Activated naive CD4-positive, alpha-beta T cell treated with anti-CD3 and anti-CD28 coated beads for 36 hours (primary cell): ENCODE results near the gene NDUFS5. TPM values are rescaled to one million over a fixed set of nuclear protein-coding genes. Genes with fewer than 3 reads are reported as not detected.
A peak's percentile ranks its signal among the peaks of the same experiment; 100 is the strongest.

Source experiments
- CTCF ChIA-PET: fragments of 350-600 bp; sonication (Branson Sonifier 250); formaldehyde crosslinking; loops from one replicate; lab custom pipeline; 2021; ENCODE audit warnings: antibody characterized with exemption; lab: Charles Lee
- DNase-seq: peaks from one replicate; pipeline ENCODE4 v3.0.0-alpha.2; 2020
- H3K27ac Mint-ChIP-seq: one replicate; pipeline ENCODE4 v1.8.0; 2021; ENCODE audit warnings: mild to moderate bottlenecking, mixed read lengths
- H3K27me3 Mint-ChIP-seq: one replicate; pipeline ENCODE4 v1.8.0; 2021; ENCODE audit warnings: low read depth, mixed read lengths
- H3K36me3 Mint-ChIP-seq: one replicate; pipeline ENCODE4 v1.8.0; 2021; ENCODE audit warnings: low read depth, mixed read lengths
- H3K4me1 Mint-ChIP-seq: one replicate; pipeline ENCODE4 v1.8.0; 2021; ENCODE audit warnings: low read depth, mixed read lengths
- H3K4me3 Mint-ChIP-seq: one replicate; pipeline ENCODE4 v1.8.0; 2021; ENCODE audit warnings: mild to moderate bottlenecking, moderate library complexity, mixed read lengths
- H3K9me3 Mint-ChIP-seq: one replicate; pipeline ENCODE4 v1.8.0; 2021; ENCODE audit warnings: mixed read lengths
- intact Hi-C: fragments of 100-400 bp; cut with micrococcal nuclease; formaldehyde crosslinking; loops from one replicate; pipeline ENCODE4 v1.15.1; 2023
- total RNA-seq, 2 experiments: library from RNA; stranded (reverse); gene quantifications; one replicate each; pipeline ENCODE4 v1.2.3, GENCODE V29; 2021

The NDUFS5 gene
- total RNA-seq, 2 experiments from 2014 or later, result 226 TPM

- H3K27ac Mint-ChIP-seq, result no peak overlapping the region
- intact Hi-C loops, result loop anchor here (10.0 kb wide), 1 partner anchor 73 kb away; no protein-coding TSS in a partner anchor
- CTCF ChIA-PET, result no interaction called here
- peaks cover 12% of the 10 kb centered on the region for H3K4me1 Mint-ChIP-seq
- no peaks in the 10 kb centered on the region for H3K36me3 Mint-ChIP-seq
- H3K9me3 Mint-ChIP-seq, result no peaks in the 10 kb centered on the region
- no peaks in the 10 kb centered on the region for H3K27me3 Mint-ChIP-seq
- H3K4me3 Mint-ChIP-seq, result no peak overlapping the region
- no peak for DNase-seq
These were observed 4.7 kb upstream of the NDUFS5 start for GRCh38 chr1:39021426-39021825.

GRCh38 chr1:39023140-39023539 is 3.0 kb upstream of the NDUFS5 start:
- Mint-ChIP-seq H3K4me3 (no peak overlapping the region), H3K36me3 (peaks cover 2% of the 10 kb centered on the region), H3K27me3 (no peaks in the 10 kb centered on the region), H3K4me1 (peaks cover 19% of the 10 kb centered on the region), H3K27ac (no peak overlapping the region), H3K9me3 (no peaks in the 10 kb centered on the region)
- CTCF ChIA-PET, result no interaction called here
- no peak for DNase-seq
- intact Hi-C loops, result loop anchor here (10.0 kb wide), 1 partner anchor 72 kb away; no protein-coding TSS in a partner anchor

- no peak for DNase-seq
- H3K27me3 Mint-ChIP-seq, result no peaks in the 10 kb centered on the region
- intact Hi-C loops, result loop anchor here (1.0 to 10.0 kb wide), 6 partner anchors 7 to 168 kb away; partner anchors contain the start of genes AKIRIN1, MYCBP and RRAGC
- peaks cover 39% of the 10 kb centered on the region for H3K4me1 Mint-ChIP-seq
- peaks cover 22% of the 10 kb centered on the region for H3K36me3 Mint-ChIP-seq
- H3K4me3 Mint-ChIP-seq, result peak overlapping the region; percentile 98
- no peaks in the 10 kb centered on the region for H3K9me3 Mint-ChIP-seq
- H3K27ac Mint-ChIP-seq, result peak overlapping the region; percentile 98
- CTCF ChIA-PET, result interaction anchor here (1.0 to 1.4 kb wide), 5 partner anchors 51 to 193 kb away, joined by 4 to 10 read pairs (median 4); no protein-coding TSS in a partner anchor
These were observed 837 bp downstream of the NDUFS5 start for GRCh38 chr1:39026866-39027507.

- intact Hi-C loops, result loop anchor here (1.0 kb wide), 1 partner anchor 8 kb away; the partner anchor contains the start of gene NDUFS5
- Mint-ChIP-seq H3K9me3 (no peaks in the 10 kb centered on the region), H3K36me3 (peaks cover 50% of the 10 kb centered on the region), H3K4me3 (peak overlapping the region; percentile 43), H3K4me1 (peaks cover 53% of the 10 kb centered on the region), H3K27me3 (no peaks in the 10 kb centered on the region), H3K27ac (peak overlapping the region; percentile 75)
- DNase-seq, result no peak
- CTCF ChIA-PET, result interaction anchor here (1.2 kb wide), 1 partner anchor 56 kb away, joined by 4 read pairs; no protein-coding TSS in a partner anchor
These were observed 8.0 kb downstream of the NDUFS5 start for GRCh38 chr1:39034114-39034654.

- CTCF ChIA-PET, result no interaction called here
- peaks cover 42% of the 10 kb centered on the region for H3K4me1 Mint-ChIP-seq
- H3K4me3 Mint-ChIP-seq, result no peak overlapping the region
- intact Hi-C loops, result no loop called here
- no peaks in the 10 kb centered on the region for H3K27me3 Mint-ChIP-seq
- H3K36me3 Mint-ChIP-seq, result peaks cover 40% of the 10 kb centered on the region
- no peaks in the 10 kb centered on the region for H3K9me3 Mint-ChIP-seq
- no peak for DNase-seq
- no peak overlapping the region for H3K27ac Mint-ChIP-seq
These were observed 10.5 kb downstream of the NDUFS5 start for GRCh38 chr1:39036678-39037077.

- CTCF ChIA-PET, result no interaction called here
- H3K36me3 Mint-ChIP-seq, result peaks cover 17% of the 10 kb centered on the region
- peaks cover 5% of the 10 kb centered on the region for H3K4me1 Mint-ChIP-seq
- DNase-seq, result no peak
- intact Hi-C loops, result no loop called here
- peak overlapping the region; percentile 24 for H3K27ac Mint-ChIP-seq
- H3K4me3 Mint-ChIP-seq, result no peak overlapping the region
- H3K27me3 Mint-ChIP-seq, result no peaks in the 10 kb centered on the region
- no peaks in the 10 kb centered on the region for H3K9me3 Mint-ChIP-seq
These were observed 17.4 kb downstream of the NDUFS5 start for GRCh38 chr1:39043513-39043912.

GRCh38 chr1:39044762-39045161 is 18.6 kb downstream of the NDUFS5 start:
- H3K27ac Mint-ChIP-seq, result no peak overlapping the region

GRCh38 chr1:39045231-39045630 is 19.1 kb downstream of the NDUFS5 start:
- Mint-ChIP-seq H3K4me3 (no peak overlapping the region), H3K4me1 (no peaks in the 10 kb centered on the region), H3K27ac (no peak overlapping the region), H3K36me3 (peaks cover 13% of the 10 kb centered on the region), H3K27me3 (no peaks in the 10 kb centered on the region), H3K9me3 (no peaks in the 10 kb centered on the region)
- DNase-seq, result no peak
- intact Hi-C loops, result no loop called here
- CTCF ChIA-PET, result interaction anchor here (0.6 kb wide), 1 partner anchor 9 kb away, joined by 6 read pairs; no protein-coding TSS in a partner anchor

More at GRCh38 chr1:39044762-39045161, 18.6 kb downstream of the NDUFS5 start:
- no peaks in the 10 kb centered on the region for H3K27me3 Mint-ChIP-seq
- CTCF ChIA-PET, result interaction anchor here (0.6 kb wide), 1 partner anchor 10 kb away, joined by 6 read pairs; no protein-coding TSS in a partner anchor
- DNase-seq, result no peak
- no peaks in the 10 kb centered on the region for H3K9me3 Mint-ChIP-seq
- H3K4me3 Mint-ChIP-seq, result no peak overlapping the region
- H3K36me3 Mint-ChIP-seq, result peaks cover 14% of the 10 kb centered on the region
- H3K4me1 Mint-ChIP-seq, result no peaks in the 10 kb centered on the region
- intact Hi-C loops, result no loop called here

- Mint-ChIP-seq H3K9me3 (no peaks in the 10 kb centered on the region), H3K27ac (no peak overlapping the region), H3K4me1 (peaks cover 7% of the 10 kb centered on the region), H3K27me3 (no peaks in the 10 kb centered on the region), H3K36me3 (peaks cover 14% of the 10 kb centered on the region), H3K4me3 (no peak overlapping the region)
- DNase-seq, result no peak
- intact Hi-C loops, result no loop called here
- CTCF ChIA-PET, result interaction anchor here (0.8 kb wide), 1 partner anchor 14 kb away, joined by 4 read pairs; no protein-coding TSS in a partner anchor
These were observed 20.6 kb downstream of the NDUFS5 start for GRCh38 chr1:39046613-39047210.

- Mint-ChIP-seq H3K27ac (no peak overlapping the region), H3K9me3 (no peaks in the 10 kb centered on the region), H3K27me3 (no peaks in the 10 kb centered on the region), H3K4me3 (no peak overlapping the region), H3K36me3 (peaks cover 11% of the 10 kb centered on the region), H3K4me1 (peaks cover 7% of the 10 kb centered on the region)
- DNase-seq, result no peak
- CTCF ChIA-PET, result interaction anchor here (0.5 to 1.1 kb wide), 3 partner anchors 15 to 46 kb away, joined by 3 to 4 read pairs (median 3); no protein-coding TSS in a partner anchor
- intact Hi-C loops, result no loop called here
These were observed 21.5 kb downstream of the NDUFS5 start for GRCh38 chr1:39047374-39048229.

GRCh38 chr1:39048745-39049370 is 22.7 kb downstream of the NDUFS5 start:
- intact Hi-C loops, result no loop called here
- Mint-ChIP-seq H3K9me3 (no peaks in the 10 kb centered on the region), H3K4me1 (peaks cover 7% of the 10 kb centered on the region), H3K27ac (no peak overlapping the region), H3K27me3 (no peaks in the 10 kb centered on the region), H3K4me3 (no peak overlapping the region), H3K36me3 (peaks cover 5% of the 10 kb centered on the region)
- no peak for DNase-seq
- CTCF ChIA-PET, result interaction anchor here (0.7 kb wide), 1 partner anchor 121 kb away, joined by 3 read pairs; no protein-coding TSS in a partner anchor
